Skeletal muscle satellite cell (primary cell): ENCODE measurements around the gene XCR1.
"Not testable (repeated sequence)": the region's sequence is repeated elsewhere in the genome, so short reads cannot be mapped to it uniquely, and the experiment has no call there.

Source experiments
- H3K27me3 ChIP-seq: 2 replicates; pipeline ENCODE4 v1.7.0; 2013; ENCODE audit warnings: low read length; ENCODE audit not compliant: control insufficient read depth, insufficient read depth
- H3K36me3 ChIP-seq: 2 replicates; pipeline ENCODE4 v1.7.0; 2013; ENCODE audit warnings: mild to moderate bottlenecking, control low read depth, low read length; ENCODE audit not compliant: insufficient read depth
- H3K4me1 ChIP-seq: 2 replicates; pipeline ENCODE4 v1.7.0; 2013; ENCODE audit warnings: low read length; ENCODE audit not compliant: control insufficient read depth, insufficient read depth
- H3K4me2 ChIP-seq: 2 replicates; pipeline ENCODE4 v1.7.0; 2013; ENCODE audit warnings: mild to moderate bottlenecking, low read length
- H3K4me3 ChIP-seq: 2 replicates; pipeline ENCODE4 v1.7.0; 2013; ENCODE audit warnings: low read length
- H3K9ac ChIP-seq: 2 replicates; pipeline ENCODE4 v1.7.0; 2013; ENCODE audit warnings: mild to moderate bottlenecking, low read depth, low read length, moderate library complexity
- H3K9me3 ChIP-seq: replicated peaks from 2 replicates; pipeline ENCODE4 v1.7.0; 2013; ENCODE audit warnings: mild to moderate bottlenecking, control low read depth, low read length

The XCR1 gene

GRCh38 chr3:45997942-45998341 lies 29.3 kb downstream of the XCR1 start:
- peaks cover 9% of the 10 kb centered on the region for H3K4me1 ChIP-seq
- peaks cover 17% of the 10 kb centered on the region for H3K27me3 ChIP-seq
- no peaks in the 10 kb centered on the region for H3K9me3 ChIP-seq
- no peak overlapping the region for H3K4me3 ChIP-seq
- H3K4me2 ChIP-seq: no peak overlapping the region
- no peak overlapping the region for H3K9ac ChIP-seq
- no peaks in the 10 kb centered on the region for H3K36me3 ChIP-seq

- not testable (repeated sequence) for H3K9ac ChIP-seq, H3K4me3 ChIP-seq, H3K36me3 ChIP-seq, H3K9me3 ChIP-seq, H3K4me2 ChIP-seq
- Histone ChIP-seq H3K27me3 (peaks cover 17% of the 10 kb centered on the region), H3K4me1 (peaks cover 11% of the 10 kb centered on the region)
Measured at GRCh38 chr3:45997499-45997898, 29.8 kb downstream of the XCR1 start.

DNA sequence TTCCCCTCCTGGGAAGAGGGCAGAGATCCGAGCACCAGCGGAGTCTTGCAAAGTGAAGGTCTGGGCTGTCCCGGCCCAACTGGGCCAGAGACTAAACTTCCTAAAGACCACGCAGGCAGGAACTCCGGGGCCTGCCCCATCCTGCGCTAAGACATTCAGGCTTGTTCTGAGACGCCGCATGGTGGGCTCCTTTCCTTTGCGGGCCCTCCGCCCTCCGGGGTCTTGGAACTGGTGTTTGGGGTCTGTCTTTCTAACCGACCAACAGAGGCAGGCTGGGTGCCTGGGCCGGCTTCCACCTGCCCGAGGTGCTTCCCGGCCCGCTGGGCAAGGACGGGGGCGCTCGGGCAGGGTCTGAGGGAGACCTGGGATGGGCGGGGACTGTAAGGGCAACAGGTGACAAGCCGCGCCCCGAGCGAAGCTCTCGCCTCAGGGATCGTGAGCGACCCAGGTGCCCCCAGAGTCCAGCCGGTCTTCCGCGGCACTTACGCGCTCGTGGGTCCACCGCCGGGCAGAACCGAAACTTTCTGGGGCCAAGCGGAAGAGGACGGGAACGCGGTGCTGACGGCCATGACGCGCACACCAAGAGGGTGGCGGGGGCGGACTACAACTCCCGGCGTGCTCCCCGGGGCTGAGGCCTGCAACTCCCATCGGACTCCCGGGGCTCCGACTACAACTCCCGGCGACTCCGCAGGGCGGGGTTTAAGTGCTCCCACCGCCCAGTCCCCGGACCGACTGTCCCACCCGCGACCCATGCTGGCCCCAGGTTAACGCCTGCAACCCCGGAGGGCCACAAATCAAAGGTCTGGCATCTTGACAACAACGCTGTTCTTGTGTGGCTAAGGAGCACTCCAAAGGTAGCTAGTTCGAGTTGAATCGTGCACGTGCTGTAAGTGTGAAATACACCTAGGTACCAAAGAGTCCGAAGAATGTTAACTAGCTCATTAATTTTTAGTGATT lies 31.8 kb downstream of the XCR1 start, which contains the start of gene FYCO1:
FYCO1 (minus strand) TSS at position 589 of the 957 bp plus-strand sequence. CDS start 10,914 bp downstream, outside the sequence.
- peaks cover 11% of the 10 kb centered on the region for H3K4me1 ChIP-seq
- no peaks in the 10 kb centered on the region for H3K9me3 ChIP-seq
- H3K27me3 ChIP-seq: peaks cover 15% of the 10 kb centered on the region
- H3K4me3 ChIP-seq: peak within 1 kb of the TSS; percentile 93
- H3K36me3 ChIP-seq: no peaks in the 10 kb centered on the region
- peak within 1 kb of the TSS; percentile 88 for H3K9ac ChIP-seq
- H3K4me2 ChIP-seq: peak within 1 kb of the TSS; percentile 94

- H3K27me3 ChIP-seq: peaks cover 7% of the 10 kb centered on the region
- no peaks in the 10 kb centered on the region for H3K9me3 ChIP-seq
- H3K4me1 ChIP-seq: peaks cover 12% of the 10 kb centered on the region
- H3K4me3 ChIP-seq: peak overlapping the region; percentile 93
- H3K36me3 ChIP-seq: no peaks in the 10 kb centered on the region
- peak overlapping the region; percentile 94 for H3K4me2 ChIP-seq
- peak overlapping the region; percentile 88 for H3K9ac ChIP-seq
Measured at GRCh38 chr3:45994419-45995235, 32.7 kb downstream of the XCR1 start.

DNA sequence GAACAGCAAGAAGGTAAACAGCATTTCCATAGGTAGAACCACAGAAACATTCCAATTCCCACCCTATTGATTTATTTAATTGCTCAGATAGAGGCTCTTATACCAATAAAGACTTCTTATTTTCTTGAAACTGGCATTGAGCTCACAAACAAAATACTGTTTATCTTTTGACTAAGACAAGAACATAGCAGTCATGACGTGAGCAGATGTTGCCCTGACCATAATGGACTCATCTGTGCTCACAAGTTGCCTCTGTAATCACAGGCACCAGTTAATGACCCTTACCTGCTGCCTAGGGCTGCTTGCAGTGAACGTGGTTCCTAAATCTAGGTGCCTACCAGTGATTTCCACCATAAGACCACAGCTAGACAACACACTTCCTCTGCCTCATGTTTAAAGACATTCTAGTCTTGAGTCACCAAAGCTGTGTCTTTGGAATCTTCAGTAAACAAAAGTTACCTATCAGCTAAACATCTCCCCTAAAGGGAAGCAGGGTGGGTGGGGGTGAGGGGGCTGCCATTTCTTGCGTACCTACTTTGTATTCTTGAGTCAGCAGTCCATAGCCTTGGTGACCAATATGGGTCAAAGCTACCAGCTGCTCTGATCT lies 33.8 kb downstream of the XCR1 start:
- Histone ChIP-seq H3K27me3 (no peaks in the 10 kb centered on the region), H3K4me3 (no peak overlapping the region)

DNA sequence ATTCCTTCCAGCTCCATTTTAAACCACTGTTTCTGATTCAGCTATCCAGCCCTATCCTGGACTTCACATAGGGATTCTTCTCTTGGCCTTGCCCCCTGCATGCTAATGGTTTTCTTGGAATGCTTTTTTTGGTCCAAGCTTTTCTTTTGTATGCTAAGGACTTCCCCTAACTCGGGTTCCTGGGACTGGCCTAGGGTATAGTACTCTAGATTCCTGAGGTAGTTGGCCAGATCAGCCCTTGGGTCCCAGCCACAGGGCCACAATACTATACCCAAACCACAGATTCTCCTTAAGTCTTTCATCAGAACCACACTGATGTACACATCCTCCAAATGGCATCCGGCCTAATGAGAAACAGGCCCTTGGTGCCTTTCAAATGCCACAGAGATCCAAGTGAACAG lies 34.5 kb downstream of the XCR1 start:
- H3K36me3 ChIP-seq: no peaks in the 10 kb centered on the region
- H3K9ac ChIP-seq: no peak overlapping the region
- H3K4me2 ChIP-seq: no peak overlapping the region
- no peaks in the 10 kb centered on the region for H3K27me3 ChIP-seq
- no peak overlapping the region for H3K4me3 ChIP-seq
- H3K4me1 ChIP-seq: peaks cover 30% of the 10 kb centered on the region
- no peaks in the 10 kb centered on the region for H3K9me3 ChIP-seq

More for the DNA sequence above, 33.8 kb downstream of the XCR1 start:
- Histone ChIP-seq H3K9ac (no peak overlapping the region), H3K36me3 (no peaks in the 10 kb centered on the region), H3K9me3 (no peaks in the 10 kb centered on the region), H3K4me2 (no peak overlapping the region), H3K4me1 (peaks cover 23% of the 10 kb centered on the region)

- no peak overlapping the region for H3K9ac ChIP-seq
- H3K4me3 ChIP-seq: no peak overlapping the region
- peaks cover 36% of the 10 kb centered on the region for H3K4me1 ChIP-seq
- no peak overlapping the region for H3K4me2 ChIP-seq
- no peaks in the 10 kb centered on the region for H3K36me3 ChIP-seq
- no peaks in the 10 kb centered on the region for H3K9me3 ChIP-seq
- no peaks in the 10 kb centered on the region for H3K27me3 ChIP-seq
Measured at GRCh38 chr3:45992133-45992729, 35.1 kb downstream of the XCR1 start.

GRCh38 chr3:45991341-45991740 lies 35.9 kb downstream of the XCR1 start:
- H3K4me1 ChIP-seq: peaks cover 45% of the 10 kb centered on the region
- no peaks in the 10 kb centered on the region for H3K36me3 ChIP-seq
- no peak overlapping the region for H3K4me3 ChIP-seq
- H3K4me2 ChIP-seq: no peak overlapping the region
- no peaks in the 10 kb centered on the region for H3K9me3 ChIP-seq
- H3K9ac ChIP-seq: no peak overlapping the region
- H3K27me3 ChIP-seq: no peaks in the 10 kb centered on the region

DNA sequence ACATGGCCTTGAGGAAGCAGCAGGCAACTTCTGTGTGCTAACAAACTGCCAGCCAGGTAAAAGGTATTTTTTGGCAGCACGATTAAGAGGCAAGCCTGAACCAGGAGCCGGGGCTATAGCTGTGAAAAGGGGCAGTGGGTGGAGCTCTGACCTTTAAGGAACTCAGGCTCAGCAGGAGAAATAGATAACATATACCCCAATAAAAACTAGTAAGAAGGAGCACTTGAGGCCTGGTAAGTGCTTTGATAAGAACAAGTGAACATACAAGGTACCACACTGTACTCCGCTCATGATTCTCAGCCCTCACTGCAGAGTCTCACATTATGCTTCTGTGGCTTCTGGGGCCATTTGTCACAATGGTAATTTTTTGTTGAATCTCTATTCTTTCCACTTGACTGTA lies 37.1 kb downstream of the XCR1 start:
- peaks cover 54% of the 10 kb centered on the region for H3K4me1 ChIP-seq
- H3K4me3 ChIP-seq: no peak overlapping the region
- H3K27me3 ChIP-seq: no peaks in the 10 kb centered on the region
- H3K9ac ChIP-seq: no peak overlapping the region
- H3K4me2 ChIP-seq: no peak overlapping the region
- H3K36me3 ChIP-seq: no peaks in the 10 kb centered on the region
- no peaks in the 10 kb centered on the region for H3K9me3 ChIP-seq

DNA sequence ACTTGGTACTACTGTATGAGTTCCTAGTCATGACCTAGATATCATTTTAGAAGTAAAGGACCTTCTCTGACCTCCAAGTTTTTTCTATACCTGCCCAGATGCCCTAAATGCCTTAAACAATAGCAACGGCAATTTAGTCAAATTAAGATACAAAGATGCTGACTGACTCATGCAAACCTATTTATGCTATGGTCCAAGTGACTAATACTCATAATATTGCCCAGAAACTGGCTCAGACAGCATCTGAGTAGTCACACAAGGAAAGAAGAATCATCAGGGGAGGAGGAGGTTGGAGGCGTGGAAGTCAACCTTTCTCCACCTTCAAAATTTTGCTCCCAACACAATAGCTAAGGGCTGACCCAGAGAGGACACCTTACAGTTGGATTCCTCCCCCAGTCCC lies 38.5 kb downstream of the XCR1 start:
- Histone ChIP-seq H3K27me3 (no peaks in the 10 kb centered on the region), H3K4me2 (peak overlapping the region; percentile 17), H3K36me3 (no peaks in the 10 kb centered on the region), H3K4me3 (no peak overlapping the region), H3K9me3 (no peaks in the 10 kb centered on the region), H3K4me1 (peaks cover 54% of the 10 kb centered on the region), H3K9ac (peak overlapping the region; percentile 15)

- Histone ChIP-seq H3K4me1 (peaks cover 52% of the 10 kb centered on the region), H3K27me3 (no peaks in the 10 kb centered on the region), H3K4me3 (peak overlapping the region; percentile 22)
Measured at GRCh38 chr3:45988362-45988761, 38.9 kb downstream of the XCR1 start.

More at GRCh38 chr3:45988362-45988761, 38.9 kb downstream of the XCR1 start:
- no peaks in the 10 kb centered on the region for H3K9me3 ChIP-seq
- peak overlapping the region; percentile 17 for H3K4me2 ChIP-seq
- no peak overlapping the region for H3K9ac ChIP-seq
- H3K36me3 ChIP-seq: no peaks in the 10 kb centered on the region
